Right atrium auricular region (tissue), 2 donors: ENCODE data around the gene GEMIN4. TPM values are rescaled to one million over a fixed set of nuclear protein-coding genes. Genes with fewer than 3 reads are reported as not detected.
"Not testable (repeated sequence)": the region's sequence is repeated elsewhere in the genome, so short reads cannot be mapped to it uniquely, and the experiment has no call there.

ENCODE experiments used
- DNase-seq: peaks from one replicate; pipeline ENCODE4 v3.0.0-alpha.2; 2019; ENCODE audit warnings: low spot score
- H3K27ac ChIP-seq, 2 donors: fragments of 200-600 bp; sonication (generic); 1 replicate in 1 of 2; 2 replicates in 1 of 2; pipeline ENCODE4 v1.5.1; 2016 to 2019
- H3K27me3 ChIP-seq, 2 donors: fragments of 200-600 bp; sonication (generic); one replicate each; pipeline versions ENCODE4 v1.5.1 to v1.6.0; 2017 to 2019
- H3K36me3 ChIP-seq: fragments of 200-600 bp; sonication (generic); one replicate; pipeline ENCODE4 v1.5.1; 2016
- H3K4me1 ChIP-seq, 2 donors: fragments of 200-600 bp; sonication (generic); one replicate each; pipeline versions ENCODE4 v1.5.1 to v1.6.0; 2017 to 2019
- H3K4me3 ChIP-seq, 2 donors: fragments of 200-600 bp; sonication (generic); 1 replicate in 1 of 2; 2 replicates in 1 of 2; pipeline ENCODE4 v1.5.1; 2017 to 2019; ENCODE audit warnings: mild to moderate bottlenecking in 1 of 2, moderate library complexity in 1 of 2
- H3K9me3 ChIP-seq, 2 donors: fragments of 200-600 bp; sonication (generic); one replicate each; pipeline ENCODE4 v1.5.1; 2019
- CTCF ChIP-seq, 2 donors: fragments of 200-600 bp; sonication (generic); IDR thresholded peaks; one replicate each; pipeline ENCODE4 v1.5.1; 2019; ENCODE audit warnings: antibody characterized with exemption in 2 of 2
- total RNA-seq, 2 donors: library from RNA; depleted of rRNA; stranded (reverse); fragments of >200 nt; gene quantifications; one replicate each; pipeline ENCODE4 v1.1.0, GENCODE V29; 2016

GEMIN4 gene
- total RNA-seq, 2 donors from 2014 or later, result 8.2 to 19.7 TPM

GRCh38 chr17:752620-753219, 656 bp upstream of the GEMIN4 start:
- H3K4me1 ChIP-seq, result peaks cover 0 to 33% of the 10 kb centered on the region in 2 donors
- peak overlapping the region; percentile 86 to 95 for H3K4me3 ChIP-seq
- peaks cover 10% of the 10 kb centered on the region for H3K36me3 ChIP-seq
- H3K27me3 ChIP-seq, result no peaks in the 10 kb centered on the region
- no peak for TF ChIP-seq CTCF (IDR thresholded peaks at IDR 0.05)
- peak; percentile 75 for DNase-seq
- H3K27ac ChIP-seq, result peak overlapping the region; percentile 91 to 96
- H3K9me3 ChIP-seq, result no peaks in the 10 kb centered on the region

GRCh38 chr17:751269-752001, 629 bp downstream of the GEMIN4 start:
- H3K36me3 ChIP-seq, result peaks cover 14% of the 10 kb centered on the region
- peak overlapping the region; percentile 91 to 96 for H3K27ac ChIP-seq
- H3K4me3 ChIP-seq, result peak overlapping the region; percentile 86 to 95
- no peaks in the 10 kb centered on the region for H3K9me3 ChIP-seq
- peaks cover 0 to 32% of the 10 kb centered on the region in 2 donors for H3K4me1 ChIP-seq
- DNase-seq, result no peak
- no peak for TF ChIP-seq CTCF (IDR thresholded peaks at IDR 0.05)
- H3K27me3 ChIP-seq, result no peaks in the 10 kb centered on the region

GRCh38 chr17:750431-751037, 1.5 kb downstream of the GEMIN4 start:
- peak overlapping the region in 1 of 2 donors; percentile 86 for H3K4me3 ChIP-seq

GRCh38 chr17:749359-749758, 2.7 kb downstream of the GEMIN4 start:
- H3K27me3 ChIP-seq, DNase-seq, H3K27ac ChIP-seq, H3K9me3 ChIP-seq, H3K4me3 ChIP-seq: not testable (repeated sequence)
- H3K36me3 ChIP-seq, result peaks cover 35% of the 10 kb centered on the region
- peaks cover 0 to 22% of the 10 kb centered on the region in 2 donors for H3K4me1 ChIP-seq

More at GRCh38 chr17:750431-751037, 1.5 kb downstream of the GEMIN4 start:
- no peak for DNase-seq
- no peak for TF ChIP-seq CTCF (IDR thresholded peaks at IDR 0.05)
- Histone ChIP-seq H3K27me3 (no peaks in the 10 kb centered on the region), H3K27ac (no peak overlapping the region), H3K4me1 (peaks cover 0 to 23% of the 10 kb centered on the region in 2 donors), H3K9me3 (no peaks in the 10 kb centered on the region), H3K36me3 (peaks cover 23% of the 10 kb centered on the region)

GRCh38 chr17:748604-749003, 3.5 kb downstream of the GEMIN4 start:
- H3K27ac ChIP-seq, H3K9me3 ChIP-seq, H3K27me3 ChIP-seq, DNase-seq, H3K4me3 ChIP-seq: not testable (repeated sequence)
- Histone ChIP-seq H3K36me3 (peaks cover 43% of the 10 kb centered on the region), H3K4me1 (peaks cover 0 to 22% of the 10 kb centered on the region in 2 donors)

GRCh38 chr17:746783-747629, 5.1 kb downstream of the GEMIN4 start:
- H3K9me3 ChIP-seq, result no peaks in the 10 kb centered on the region
- no peak overlapping the region for H3K4me3 ChIP-seq
- H3K27ac ChIP-seq, result no peak overlapping the region
- no peak for TF ChIP-seq CTCF (IDR thresholded peaks at IDR 0.05)
- H3K4me1 ChIP-seq, result peaks cover 0 to 17% of the 10 kb centered on the region in 2 donors
- peaks cover 56% of the 10 kb centered on the region for H3K36me3 ChIP-seq
- DNase-seq, result no peak
- no peaks in the 10 kb centered on the region for H3K27me3 ChIP-seq
